ENCODE data around the gene STAT1. TPM values are rescaled to one million over a fixed set of nuclear protein-coding genes. Genes with fewer than 3 reads are reported as not detected.
"Not testable (repeated sequence)": the region's sequence is repeated elsewhere in the genome, so short reads cannot be mapped to it uniquely, and the experiment has no call there.

STAT1 gene
- total RNA-seq, 1 experiment from 2014 or later, result 64.7 TPM

GRCh38 chr2:191006997-191007783 is 6.8 kb downstream of the STAT1 start:
- DNase-seq (ENCODE audit: low spot score), result no peak

GRCh38 chr2:191006297-191006696 is 7.7 kb downstream of the STAT1 start:
- no peak for DNase-seq (ENCODE audit: low spot score)

GRCh38 chr2:191003405-191004309 is 10.3 kb downstream of the STAT1 start:
- no peak for DNase-seq (ENCODE audit: low spot score)

GRCh38 chr2:191001624-191002023 is 12.3 kb downstream of the STAT1 start:
- no peak for DNase-seq (ENCODE audit: low spot score)

GRCh38 chr2:191001032-191001431 is 12.9 kb downstream of the STAT1 start:
- no peak for DNase-seq (ENCODE audit: low spot score)

GRCh38 chr2:190999949-191000665 is 13.9 kb downstream of the STAT1 start:
- DNase-seq (ENCODE audit: low spot score), result no peak

- no peak for DNase-seq (ENCODE audit: low spot score)
These were observed 14.9 kb downstream of the STAT1 start for GRCh38 chr2:190999058-190999457.

- DNase-seq (ENCODE audit: low spot score), result no peak
These were observed 16.4 kb downstream of the STAT1 start for GRCh38 chr2:190997526-190998113.

GRCh38 chr2:190996947-190997346 is 17.0 kb downstream of the STAT1 start:
- no peak for DNase-seq (ENCODE audit: low spot score)

GRCh38 chr2:190996338-190996946 is 17.5 kb downstream of the STAT1 start:
- peak; percentile 33 for DNase-seq (ENCODE audit: low spot score)

GRCh38 chr2:190995315-190995714 is 18.7 kb downstream of the STAT1 start:
- not testable (repeated sequence) for DNase-seq (ENCODE audit: low spot score)

- no peak for DNase-seq (ENCODE audit: low spot score)
These were observed 19.8 kb downstream of the STAT1 start for GRCh38 chr2:190994148-190994547.

GRCh38 chr2:190993292-190993643 is 20.7 kb downstream of the STAT1 start:
- DNase-seq (ENCODE audit: low spot score), result no peak

- no peak for DNase-seq (ENCODE audit: low spot score)
These were observed 23.8 kb downstream of the STAT1 start for GRCh38 chr2:190990132-190990531.

- DNase-seq (ENCODE audit: low spot score), result no peak
These were observed 25.1 kb downstream of the STAT1 start for GRCh38 chr2:190988910-190989309.

- DNase-seq (ENCODE audit: low spot score), result no peak
These were observed 26.0 kb downstream of the STAT1 start for GRCh38 chr2:190987938-190988337.

- DNase-seq (ENCODE audit: low spot score), result no peak
These were observed 26.9 kb downstream of the STAT1 start for GRCh38 chr2:190987116-190987515.

GRCh38 chr2:190986221-190986953 is 27.6 kb downstream of the STAT1 start:
- peak; percentile 8 for DNase-seq (ENCODE audit: low spot score)

- peak; percentile 85 for DNase-seq (ENCODE audit: low spot score)
These were observed 29.4 kb downstream of the STAT1 start for GRCh38 chr2:190984595-190984994.

GRCh38 chr2:190982262-190983034 is 31.5 kb downstream of the STAT1 start:
- no peak for DNase-seq (ENCODE audit: low spot score)

All from A172 (cell line).